ENCODE results near the gene BMPR2.
"Not testable (repeated sequence)": the region's sequence is repeated elsewhere in the genome, so short reads cannot be mapped to it uniquely, and the experiment has no call there.

The BMPR2 gene

DNA sequence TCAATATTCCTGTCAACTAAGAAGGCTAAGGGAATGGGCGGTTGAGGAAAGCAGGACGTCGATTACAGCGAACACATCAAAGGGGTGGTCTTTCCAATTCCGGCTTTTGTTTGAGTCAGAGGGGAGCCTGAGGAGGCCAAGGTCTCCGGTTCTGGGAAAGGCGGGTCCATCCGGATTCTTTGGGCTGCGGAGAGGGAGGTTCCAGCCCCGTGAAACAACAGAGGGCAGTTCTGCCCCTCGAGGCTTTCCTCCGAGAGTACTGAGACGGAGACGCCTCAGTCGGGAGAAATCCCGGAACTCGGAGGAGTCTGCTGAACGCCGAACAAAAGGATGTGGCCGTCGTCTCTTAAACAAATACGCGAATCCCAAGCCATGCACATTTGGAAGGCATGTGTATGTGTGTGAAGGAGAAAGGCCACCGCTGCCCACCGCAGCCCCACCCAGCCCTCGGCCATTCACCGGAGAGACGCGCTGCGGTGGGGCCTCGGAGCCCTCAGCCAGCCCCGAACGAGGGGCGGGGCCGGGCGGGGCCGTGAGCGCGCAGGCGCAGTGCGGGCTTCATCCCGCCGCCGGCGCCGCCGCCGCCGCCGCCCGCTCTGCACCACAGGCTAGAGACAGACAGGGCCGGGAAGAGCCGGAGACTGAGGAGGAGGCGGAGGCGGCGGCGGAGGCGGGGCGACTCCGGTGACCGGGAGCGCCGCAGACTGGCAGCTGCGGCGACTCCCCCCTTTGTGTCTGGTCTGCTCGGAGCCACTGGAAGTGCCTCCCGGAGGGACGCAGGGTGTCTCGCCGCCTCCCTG is at the start of gene BMPR2:
Gene BMPR2 (plus strand): TSS at position 719 of the 800 bp plus-strand sequence. CDS start 1,148 bp downstream, outside the sequence.
- Histone ChIP-seq H3K27me3 (ENCODE audit: control insufficient read depth, insufficient read depth, low read length) (peaks cover 5% of the 10 kb centered on the region), H3K9ac (ENCODE audit: low read length) (peak within 1 kb of the TSS; percentile 85), H3K9me3 (ENCODE audit: control insufficient read depth, low read depth, low read length) (no peaks in the 10 kb centered on the region), H3K4me1 (ENCODE audit: control insufficient read depth, low read depth, low read length) (peaks cover 12% of the 10 kb centered on the region), H3K4me3 (ENCODE audit: low read length) (peak within 1 kb of the TSS; percentile 96), H3K36me3 (ENCODE audit: control insufficient read depth, low read depth, low read length) (no peaks in the 10 kb centered on the region), H3K27ac (ENCODE audit: low read length) (peak within 1 kb of the TSS; percentile 74)

DNA sequence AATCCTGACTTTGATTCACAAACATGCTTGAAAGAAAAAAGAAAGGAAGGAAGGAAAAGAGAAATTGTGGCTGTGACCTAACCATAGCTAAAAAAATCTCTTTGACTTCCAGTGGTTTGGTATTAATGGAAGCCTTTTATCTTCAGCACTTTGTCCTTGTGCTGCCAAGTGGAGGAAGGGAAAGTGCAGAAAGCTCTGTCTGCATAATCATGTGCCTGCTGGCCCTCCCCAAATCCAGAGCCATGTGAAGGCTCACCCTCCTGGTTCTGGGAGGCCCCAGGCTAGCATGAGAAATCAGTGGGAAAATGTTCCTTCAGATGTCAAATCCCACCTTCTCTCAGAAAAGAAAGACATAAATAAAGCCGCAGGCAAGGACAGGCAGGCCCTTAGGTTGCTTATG is 48.3 kb upstream of the BMPR2 start:
- Histone ChIP-seq H3K4me1 (ENCODE audit: control insufficient read depth, low read depth, low read length) (peaks cover 7% of the 10 kb centered on the region), H3K36me3 (ENCODE audit: control insufficient read depth, low read depth, low read length) (no peaks in the 10 kb centered on the region), H3K4me3 (ENCODE audit: low read length) (no peak overlapping the region), H3K27ac (ENCODE audit: low read length) (no peak overlapping the region), H3K9me3 (ENCODE audit: control insufficient read depth, low read depth, low read length) (no peaks in the 10 kb centered on the region), H3K27me3 (ENCODE audit: control insufficient read depth, insufficient read depth, low read length) (no peaks in the 10 kb centered on the region), H3K9ac (ENCODE audit: low read length) (no peak overlapping the region)

DNA sequence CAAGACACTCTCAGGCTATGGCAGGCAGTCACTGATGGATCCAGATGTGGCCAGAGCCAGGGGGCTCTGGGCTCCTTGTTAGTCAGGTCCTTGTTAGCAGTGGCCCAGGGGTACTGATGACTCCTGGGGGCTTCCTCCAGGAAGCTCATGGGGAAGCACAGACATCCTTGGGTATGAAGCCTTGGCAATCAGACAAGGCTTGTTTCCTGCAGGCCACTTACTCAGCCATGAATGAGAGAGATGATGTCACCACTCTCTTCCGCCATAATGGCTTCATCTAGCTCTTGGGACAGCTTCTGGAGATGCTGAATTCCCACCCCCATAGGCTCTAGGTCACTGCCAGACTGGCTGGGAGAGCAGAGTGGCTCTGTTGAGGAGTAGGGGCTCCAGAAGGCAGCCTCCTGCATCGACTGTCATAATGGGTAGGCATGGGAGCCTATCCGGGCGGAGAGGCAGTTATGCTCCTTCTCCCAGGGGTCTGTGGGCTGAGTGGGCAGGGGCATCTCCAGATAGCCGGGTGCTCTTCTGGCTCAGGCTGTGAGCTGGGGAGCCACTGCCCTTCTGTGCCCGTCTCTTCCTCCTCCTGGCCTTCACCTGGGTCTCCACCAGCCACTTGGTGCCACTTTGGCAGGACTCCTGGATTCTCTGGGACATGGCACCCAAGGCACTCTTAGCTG is 40.2 kb upstream of the BMPR2 start:
- no peaks in the 10 kb centered on the region for H3K27me3 ChIP-seq (ENCODE audit: control insufficient read depth, insufficient read depth, low read length)
- no peak overlapping the region for H3K27ac ChIP-seq (ENCODE audit: low read length)
- H3K9me3 ChIP-seq (ENCODE audit: control insufficient read depth, low read depth, low read length) = no peaks in the 10 kb centered on the region
- no peaks in the 10 kb centered on the region for H3K36me3 ChIP-seq (ENCODE audit: control insufficient read depth, low read depth, low read length)
- H3K9ac ChIP-seq (ENCODE audit: low read length) = no peak overlapping the region
- no peaks in the 10 kb centered on the region for H3K4me1 ChIP-seq (ENCODE audit: control insufficient read depth, low read depth, low read length)
- no peak overlapping the region for H3K4me3 ChIP-seq (ENCODE audit: low read length)

- Histone ChIP-seq H3K27me3 (ENCODE audit: control insufficient read depth, insufficient read depth, low read length) (no peaks in the 10 kb centered on the region), H3K27ac (ENCODE audit: low read length) (no peak overlapping the region)
Measured at GRCh38 chr2:202337151-202337550, 39.0 kb upstream of the BMPR2 start.

GRCh38 chr2:202337706-202338346 is 38.3 kb upstream of the BMPR2 start:
- H3K4me1 ChIP-seq (ENCODE audit: control insufficient read depth, low read depth, low read length) = no peaks in the 10 kb centered on the region

More at GRCh38 chr2:202337151-202337550, 39.0 kb upstream of the BMPR2 start:
- no peaks in the 10 kb centered on the region for H3K9me3 ChIP-seq (ENCODE audit: control insufficient read depth, low read depth, low read length)
- no peaks in the 10 kb centered on the region for H3K36me3 ChIP-seq (ENCODE audit: control insufficient read depth, low read depth, low read length)
- H3K9ac ChIP-seq (ENCODE audit: low read length) = no peak overlapping the region
- H3K4me3 ChIP-seq (ENCODE audit: low read length) = no peak overlapping the region
- H3K4me1 ChIP-seq (ENCODE audit: control insufficient read depth, low read depth, low read length) = no peaks in the 10 kb centered on the region

DNA sequence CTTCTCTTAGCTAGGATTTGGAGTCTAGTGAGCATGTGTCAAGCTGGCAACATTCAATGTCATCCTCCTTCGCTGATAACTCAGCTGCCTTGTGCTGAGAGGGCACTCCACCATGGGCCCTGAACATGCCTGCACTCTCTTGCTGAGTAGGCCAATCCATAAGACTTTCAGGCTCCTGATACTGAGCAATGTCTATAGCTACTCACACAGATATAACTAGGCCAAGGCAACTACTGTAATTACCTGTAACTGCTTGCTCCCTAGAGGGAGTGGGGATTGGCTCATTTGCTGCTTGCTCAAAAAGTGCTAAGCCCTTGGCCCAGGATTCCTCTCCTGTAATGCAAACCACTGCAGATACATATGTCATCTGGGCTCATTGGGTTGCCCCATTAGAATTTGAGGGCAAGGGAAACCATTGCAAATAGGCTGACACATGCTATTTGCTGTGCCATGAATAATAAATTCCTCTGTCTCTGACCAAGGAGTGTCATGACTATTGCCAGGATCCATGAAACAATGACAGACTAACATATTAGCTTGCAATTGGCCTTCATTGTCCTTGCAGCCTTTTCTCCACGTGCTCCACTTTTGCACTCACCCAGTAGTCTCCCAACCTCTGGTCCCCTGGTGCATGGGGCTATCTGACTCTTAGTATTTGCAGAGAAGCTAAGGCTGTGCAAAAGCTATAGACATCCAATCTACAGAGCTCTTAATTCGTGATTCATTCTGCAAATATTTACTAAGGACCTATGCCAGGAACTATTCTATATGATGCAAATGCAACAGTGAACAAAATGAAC is 36.9 kb upstream of the BMPR2 start:
- Histone ChIP-seq H3K9me3 (ENCODE audit: control insufficient read depth, low read depth, low read length) (no peaks in the 10 kb centered on the region), H3K27ac (ENCODE audit: low read length) (no peak overlapping the region), H3K4me1 (ENCODE audit: control insufficient read depth, low read depth, low read length) (peaks cover 5% of the 10 kb centered on the region)

More at GRCh38 chr2:202337706-202338346, 38.3 kb upstream of the BMPR2 start:
- no peaks in the 10 kb centered on the region for H3K27me3 ChIP-seq (ENCODE audit: control insufficient read depth, insufficient read depth, low read length)
- no peak overlapping the region for H3K4me3 ChIP-seq (ENCODE audit: low read length)
- H3K27ac ChIP-seq (ENCODE audit: low read length) = no peak overlapping the region
- H3K36me3 ChIP-seq (ENCODE audit: control insufficient read depth, low read depth, low read length) = no peaks in the 10 kb centered on the region
- no peaks in the 10 kb centered on the region for H3K9me3 ChIP-seq (ENCODE audit: control insufficient read depth, low read depth, low read length)
- no peak overlapping the region for H3K9ac ChIP-seq (ENCODE audit: low read length)

GRCh38 chr2:202344178-202344577 is 31.9 kb upstream of the BMPR2 start:
- no peaks in the 10 kb centered on the region for H3K36me3 ChIP-seq (ENCODE audit: control insufficient read depth, low read depth, low read length)
- H3K9ac ChIP-seq (ENCODE audit: low read length) = no peak overlapping the region
- no peaks in the 10 kb centered on the region for H3K9me3 ChIP-seq (ENCODE audit: control insufficient read depth, low read depth, low read length)
- no peak overlapping the region for H3K27ac ChIP-seq (ENCODE audit: low read length)
- no peaks in the 10 kb centered on the region for H3K27me3 ChIP-seq (ENCODE audit: control insufficient read depth, insufficient read depth, low read length)
- peaks cover 6% of the 10 kb centered on the region for H3K4me1 ChIP-seq (ENCODE audit: control insufficient read depth, low read depth, low read length)
- no peak overlapping the region for H3K4me3 ChIP-seq (ENCODE audit: low read length)

More for the DNA sequence above, 36.9 kb upstream of the BMPR2 start:
- Histone ChIP-seq H3K9ac (ENCODE audit: low read length) (no peak overlapping the region), H3K36me3 (ENCODE audit: control insufficient read depth, low read depth, low read length) (no peaks in the 10 kb centered on the region), H3K27me3 (ENCODE audit: control insufficient read depth, insufficient read depth, low read length) (no peaks in the 10 kb centered on the region), H3K4me3 (ENCODE audit: low read length) (no peak overlapping the region)

GRCh38 chr2:202346180-202346579 is 29.9 kb upstream of the BMPR2 start:
- Histone ChIP-seq H3K4me3 (ENCODE audit: low read length) (no peak overlapping the region), H3K36me3 (ENCODE audit: control insufficient read depth, low read depth, low read length) (no peaks in the 10 kb centered on the region), H3K27me3 (ENCODE audit: control insufficient read depth, insufficient read depth, low read length) (no peaks in the 10 kb centered on the region), H3K9me3 (ENCODE audit: control insufficient read depth, low read depth, low read length) (no peaks in the 10 kb centered on the region), H3K4me1 (ENCODE audit: control insufficient read depth, low read depth, low read length) (peaks cover 6% of the 10 kb centered on the region), H3K27ac (ENCODE audit: low read length) (no peak overlapping the region), H3K9ac (ENCODE audit: low read length) (no peak overlapping the region)

GRCh38 chr2:202353430-202353829 is 22.7 kb upstream of the BMPR2 start:
- no peaks in the 10 kb centered on the region for H3K36me3 ChIP-seq (ENCODE audit: control insufficient read depth, low read depth, low read length)
- no peaks in the 10 kb centered on the region for H3K9me3 ChIP-seq (ENCODE audit: control insufficient read depth, low read depth, low read length)
- peaks cover 8% of the 10 kb centered on the region for H3K4me1 ChIP-seq (ENCODE audit: control insufficient read depth, low read depth, low read length)
- H3K27me3 ChIP-seq (ENCODE audit: control insufficient read depth, insufficient read depth, low read length) = no peaks in the 10 kb centered on the region
- no peak overlapping the region for H3K27ac ChIP-seq (ENCODE audit: low read length)
- no peak overlapping the region for H3K9ac ChIP-seq (ENCODE audit: low read length)
- no peak overlapping the region for H3K4me3 ChIP-seq (ENCODE audit: low read length)

DNA sequence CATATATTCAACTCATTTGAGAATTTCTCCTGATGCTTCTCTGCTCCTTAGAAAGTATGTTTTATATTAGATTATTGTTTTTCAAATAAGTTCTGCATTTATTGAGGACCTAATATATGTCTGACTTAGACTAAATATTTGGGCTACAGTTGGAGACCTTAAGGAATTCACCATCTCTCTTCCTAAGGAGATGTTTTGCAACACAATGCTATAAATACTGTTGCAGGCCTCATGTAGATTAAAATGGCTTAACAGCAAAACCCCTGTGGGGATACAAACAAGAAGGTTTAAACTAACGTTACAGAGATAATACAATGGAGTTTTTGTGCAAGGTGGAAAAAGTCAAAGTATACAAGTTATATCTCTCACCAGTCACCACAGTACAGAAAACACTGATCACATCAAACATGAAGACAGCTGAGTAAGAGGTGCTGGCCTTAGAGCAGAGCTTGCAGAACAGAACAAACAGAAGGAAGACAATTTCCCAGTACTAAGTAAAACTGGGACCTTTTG is 20.1 kb upstream of the BMPR2 start:
- H3K9me3 ChIP-seq (ENCODE audit: control insufficient read depth, low read depth, low read length) = no peaks in the 10 kb centered on the region
- no peaks in the 10 kb centered on the region for H3K27me3 ChIP-seq (ENCODE audit: control insufficient read depth, insufficient read depth, low read length)
- H3K4me3 ChIP-seq (ENCODE audit: low read length) = no peak overlapping the region
- H3K36me3 ChIP-seq (ENCODE audit: control insufficient read depth, low read depth, low read length) = no peaks in the 10 kb centered on the region
- H3K9ac ChIP-seq (ENCODE audit: low read length) = no peak overlapping the region
- H3K27ac ChIP-seq (ENCODE audit: low read length) = no peak overlapping the region
- H3K4me1 ChIP-seq (ENCODE audit: control insufficient read depth, low read depth, low read length) = peaks cover 15% of the 10 kb centered on the region

DNA sequence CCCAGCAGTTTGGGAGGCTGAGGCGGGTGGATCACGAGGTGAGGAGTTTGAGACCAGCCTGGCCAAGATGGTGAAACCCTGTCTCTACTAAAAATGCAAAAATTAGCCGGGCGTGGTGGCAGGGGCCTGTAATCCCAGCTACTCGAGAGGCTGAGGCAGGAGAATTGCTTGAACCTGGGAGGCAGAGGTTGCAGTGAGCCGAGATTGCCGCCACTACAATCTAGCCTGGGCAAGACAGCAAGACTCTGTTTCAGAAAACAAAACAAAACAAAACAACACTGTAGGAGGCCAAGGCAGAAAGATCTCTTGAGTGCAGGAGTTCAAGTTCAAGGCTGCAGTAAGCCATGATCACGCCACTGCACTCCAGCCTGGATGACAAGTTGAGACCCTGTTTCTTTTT is 17.2 kb upstream of the BMPR2 start:
- not testable (repeated sequence) for H3K9me3 ChIP-seq (ENCODE audit: control insufficient read depth, low read depth, low read length); H3K9ac ChIP-seq (ENCODE audit: low read length); H3K27ac ChIP-seq (ENCODE audit: low read length); H3K27me3 ChIP-seq (ENCODE audit: control insufficient read depth, insufficient read depth, low read length); H3K36me3 ChIP-seq (ENCODE audit: control insufficient read depth, low read depth, low read length); H3K4me3 ChIP-seq (ENCODE audit: low read length)
- H3K4me1 ChIP-seq (ENCODE audit: control insufficient read depth, low read depth, low read length) = peaks cover 15% of the 10 kb centered on the region
